GM18867 (cell line): Measurements from ENCODE around the gene ASB13.
A peak's percentile ranks its signal among the peaks of the same experiment; 100 is the strongest.
"Not testable (repeated sequence)": the region's sequence is repeated elsewhere in the genome, so short reads cannot be mapped to it uniquely, and the experiment has no call there.

Source experiments
- ATAC-seq: cut with Tn5 transposase; IDR thresholded peaks from one replicate; pipeline ENCODE4 v1.9.1; 2021; ENCODE audit warnings: mild to moderate bottlenecking, moderate library complexity; ENCODE audit not compliant: unreplicated experiment

The ASB13 gene

GRCh38 chr10:5625992-5626777, 40.2 kb downstream of the ASB13 start:
- ATAC-seq, result no peak

GRCh38 chr10:5624701-5625100, 41.7 kb downstream of the ASB13 start:
- ATAC-seq, result no peak

DNA sequence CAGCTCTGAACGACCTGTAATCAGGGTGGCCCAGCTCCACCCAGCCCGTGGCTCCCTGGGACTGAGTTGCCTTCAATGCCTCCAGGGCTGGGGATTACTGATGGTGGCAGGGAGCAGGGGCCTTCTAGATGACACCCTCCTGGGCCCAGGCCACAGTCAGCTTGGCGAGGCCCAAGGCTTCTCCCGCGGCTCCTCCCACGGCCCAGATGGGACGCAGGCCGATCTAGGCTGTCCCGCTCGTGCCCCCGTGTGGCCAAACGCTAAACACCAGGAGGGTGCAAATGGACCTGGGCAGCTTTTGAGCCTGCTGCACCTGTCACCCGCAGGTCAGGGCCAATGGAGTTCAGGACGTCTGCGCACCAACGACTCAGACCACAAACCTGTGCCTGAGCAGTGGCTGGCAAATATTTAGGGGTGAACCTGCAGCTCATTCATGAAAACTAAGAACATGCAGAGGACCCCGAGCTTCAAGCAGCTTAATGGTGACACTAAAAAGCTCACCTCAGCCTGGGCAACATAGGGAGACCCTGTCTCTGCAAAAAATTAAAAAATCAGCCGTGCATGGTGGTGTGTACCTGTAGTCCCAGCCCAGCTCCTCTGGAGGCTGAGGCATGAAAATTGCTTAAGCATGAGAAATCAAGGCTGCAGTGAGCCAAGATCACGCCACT, 43.2 kb downstream of the ASB13 start:
- peak; percentile 95 for ATAC-seq

DNA sequence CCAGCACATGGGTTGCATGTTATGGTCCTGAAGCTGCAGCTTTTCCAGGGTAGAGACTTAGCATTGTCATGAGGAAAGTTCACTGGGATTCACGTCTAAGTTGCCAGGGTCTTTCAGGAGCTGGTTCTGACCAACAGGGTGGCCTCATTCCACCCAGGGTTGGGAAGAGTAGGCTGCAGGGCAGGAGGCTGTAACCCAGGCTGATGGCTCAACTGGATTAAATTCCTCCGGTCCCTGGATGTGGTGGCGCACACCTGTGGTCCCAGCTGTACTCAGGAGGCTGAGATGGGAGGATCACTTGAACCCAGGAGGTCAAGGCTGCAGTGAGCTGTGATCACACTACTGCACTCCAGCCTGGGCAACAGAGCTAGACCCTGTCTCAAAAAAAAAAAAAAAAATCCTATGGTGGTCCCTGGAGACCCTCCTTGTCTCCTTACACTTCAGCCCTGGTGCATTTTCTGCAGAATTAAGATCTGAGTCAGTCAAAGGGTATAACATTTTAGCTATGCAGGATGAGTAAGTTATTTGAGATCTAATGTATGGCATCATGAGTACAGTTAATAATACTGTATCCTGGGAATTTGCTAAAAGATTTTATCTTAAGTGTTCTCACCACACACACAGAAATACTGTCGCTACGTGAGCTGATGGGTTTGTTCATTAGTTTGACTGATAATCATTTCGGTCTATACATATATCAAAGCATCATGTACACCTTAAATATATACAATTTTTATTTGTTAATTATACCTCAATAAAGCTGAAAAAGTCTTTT, 44.0 kb downstream of the ASB13 start:
- ATAC-seq, result no peak

DNA sequence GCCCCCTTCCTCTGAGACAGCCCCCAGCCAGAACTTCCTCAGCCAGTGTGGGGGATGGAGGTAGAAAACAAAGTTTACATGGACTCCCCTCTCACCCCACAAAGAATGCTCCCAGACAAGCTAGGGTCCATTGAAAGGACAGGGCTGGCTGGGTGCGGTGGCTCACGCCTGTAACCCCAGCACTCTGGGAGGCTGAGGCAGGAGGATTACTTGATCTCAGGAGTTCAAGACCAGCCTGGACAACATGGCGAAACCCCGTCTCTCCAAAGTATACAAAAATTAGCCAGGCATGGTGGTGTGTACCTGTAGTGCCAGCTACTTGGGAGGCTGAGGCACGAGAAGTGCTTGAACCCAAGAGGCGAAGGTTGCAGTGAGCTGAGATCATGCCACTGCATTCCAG, 45.0 kb downstream of the ASB13 start:
- ATAC-seq, result not testable (repeated sequence)

DNA sequence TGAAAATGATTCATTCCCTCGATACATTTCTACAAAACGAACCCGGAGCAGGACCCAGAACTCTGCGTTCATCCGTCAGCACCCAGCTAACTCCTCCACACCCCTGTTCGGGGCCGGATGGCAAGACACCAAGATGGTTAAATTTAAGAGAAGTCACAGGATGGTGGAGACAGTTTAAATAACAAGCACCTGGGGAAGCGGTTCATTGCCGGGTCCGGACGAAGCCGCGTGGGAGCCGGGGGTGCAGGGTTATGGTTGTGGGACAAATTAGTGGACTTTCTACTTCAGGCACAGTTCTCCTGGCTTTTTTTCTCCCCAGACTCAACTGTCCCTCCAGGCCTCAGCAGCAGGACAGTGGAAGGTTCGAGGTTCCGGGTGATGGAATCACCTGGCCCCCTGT, 45.4 kb downstream of the ASB13 start:
- no peak for ATAC-seq

DNA sequence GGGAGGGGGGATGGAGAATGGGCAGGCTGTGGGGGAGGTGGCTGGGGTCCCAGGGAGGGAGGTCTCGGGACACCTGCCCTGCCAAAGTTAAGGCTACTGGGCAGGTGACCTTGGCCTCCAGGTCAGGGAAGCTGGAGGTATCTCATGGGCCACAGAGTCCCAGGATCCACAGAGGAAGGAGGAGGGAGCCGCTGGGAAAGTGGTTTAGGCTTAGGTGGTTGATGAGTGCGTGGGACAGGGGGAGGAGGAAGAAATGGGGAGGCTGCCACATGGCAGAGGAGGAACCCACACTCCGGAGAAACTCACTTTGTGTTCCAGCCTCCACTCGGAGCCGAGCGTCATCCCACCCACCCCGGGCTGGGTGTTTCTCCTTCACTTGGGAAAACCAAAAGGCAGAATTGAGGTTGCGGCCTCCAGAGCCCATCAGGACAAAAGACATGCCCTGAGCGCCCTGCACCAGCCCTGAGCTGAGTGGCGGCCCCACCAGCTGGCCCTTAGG, 46.1 kb downstream of the ASB13 start:
- ATAC-seq, result no peak

- ATAC-seq, result no peak
Observed at GRCh38 chr10:5619362-5620211, 46.8 kb downstream of the ASB13 start.

- ATAC-seq, result no peak
Observed at GRCh38 chr10:5618829-5619228, 47.6 kb downstream of the ASB13 start.

DNA sequence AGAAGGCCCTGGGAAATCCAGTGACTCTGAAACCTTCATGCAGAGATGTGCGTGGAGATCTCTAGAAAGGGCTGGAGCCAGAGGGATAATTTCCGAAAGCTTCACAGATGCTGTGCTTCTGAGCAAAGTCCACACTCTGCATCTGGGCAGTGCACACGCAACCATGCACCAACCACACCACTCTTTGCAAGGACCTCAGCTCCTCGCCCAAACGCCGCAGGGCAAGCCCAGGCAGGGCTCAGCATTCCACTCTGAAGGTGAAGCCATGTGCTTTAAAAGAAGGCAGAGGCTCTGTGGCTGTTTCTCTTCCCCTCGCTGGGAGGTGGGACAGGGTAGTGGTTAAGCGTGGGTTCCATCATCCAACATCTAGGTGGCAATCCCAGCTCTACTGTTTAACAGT, 48.4 kb downstream of the ASB13 start:
- no peak for ATAC-seq

DNA sequence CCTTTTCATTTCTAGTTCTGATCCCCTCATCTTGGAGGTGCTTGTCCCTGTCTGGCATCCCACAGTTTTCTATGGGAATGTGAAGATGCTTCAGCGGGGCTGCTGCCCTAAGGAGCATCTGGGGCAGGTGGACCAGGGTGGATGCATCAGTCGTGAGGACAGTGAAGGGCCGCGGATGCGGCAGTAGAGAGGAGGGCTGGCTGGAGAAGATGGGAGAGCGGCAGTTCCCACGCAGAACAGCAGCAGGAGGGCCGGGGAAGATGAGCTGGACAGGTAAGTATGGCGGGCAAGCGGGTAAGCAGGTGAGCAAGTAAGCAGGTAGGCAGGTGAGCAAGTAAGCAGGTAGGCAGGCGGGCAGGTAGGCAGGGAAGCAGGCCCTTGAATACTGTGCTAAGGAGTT, 48.9 kb downstream of the ASB13 start:
- no peak for ATAC-seq

GRCh38 chr10:5616836-5617235, 49.6 kb downstream of the ASB13 start:
- ATAC-seq, result no peak

GRCh38 chr10:5616046-5616445, 50.3 kb downstream of the ASB13 start:
- ATAC-seq, result no peak

- ATAC-seq, result no peak
Observed at GRCh38 chr10:5615316-5615715, 51.1 kb downstream of the ASB13 start.

DNA sequence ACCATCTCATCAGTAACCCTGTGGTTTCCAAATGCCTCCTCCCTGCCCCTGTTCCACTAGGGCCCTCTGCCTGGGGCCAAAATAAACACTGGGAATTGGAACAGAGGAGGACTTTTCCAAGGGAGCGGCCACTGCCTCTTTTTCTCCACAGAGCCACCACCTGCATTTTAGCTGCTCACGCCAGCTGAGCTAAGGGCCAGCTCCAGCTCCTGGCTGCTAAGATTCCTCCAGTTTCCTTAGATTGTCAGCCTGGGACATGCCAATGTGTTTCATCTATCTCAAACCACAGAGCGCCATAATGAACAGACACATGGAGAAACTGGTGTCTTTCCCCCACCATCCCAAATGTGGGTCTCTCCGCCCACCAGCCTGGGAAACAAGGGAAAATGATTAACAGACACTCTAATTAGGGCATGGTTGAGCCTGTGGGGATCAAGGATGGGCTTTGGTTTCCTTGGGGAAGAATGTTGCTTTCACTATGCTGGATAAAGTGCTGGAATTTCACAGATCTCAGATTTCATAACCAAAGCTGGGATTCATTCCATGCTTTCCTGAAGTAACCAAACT, 52.2 kb downstream of the ASB13 start:
- ATAC-seq, result no peak

GRCh38 chr10:5613481-5614154, 52.8 kb downstream of the ASB13 start:
- ATAC-seq, result no peak

DNA sequence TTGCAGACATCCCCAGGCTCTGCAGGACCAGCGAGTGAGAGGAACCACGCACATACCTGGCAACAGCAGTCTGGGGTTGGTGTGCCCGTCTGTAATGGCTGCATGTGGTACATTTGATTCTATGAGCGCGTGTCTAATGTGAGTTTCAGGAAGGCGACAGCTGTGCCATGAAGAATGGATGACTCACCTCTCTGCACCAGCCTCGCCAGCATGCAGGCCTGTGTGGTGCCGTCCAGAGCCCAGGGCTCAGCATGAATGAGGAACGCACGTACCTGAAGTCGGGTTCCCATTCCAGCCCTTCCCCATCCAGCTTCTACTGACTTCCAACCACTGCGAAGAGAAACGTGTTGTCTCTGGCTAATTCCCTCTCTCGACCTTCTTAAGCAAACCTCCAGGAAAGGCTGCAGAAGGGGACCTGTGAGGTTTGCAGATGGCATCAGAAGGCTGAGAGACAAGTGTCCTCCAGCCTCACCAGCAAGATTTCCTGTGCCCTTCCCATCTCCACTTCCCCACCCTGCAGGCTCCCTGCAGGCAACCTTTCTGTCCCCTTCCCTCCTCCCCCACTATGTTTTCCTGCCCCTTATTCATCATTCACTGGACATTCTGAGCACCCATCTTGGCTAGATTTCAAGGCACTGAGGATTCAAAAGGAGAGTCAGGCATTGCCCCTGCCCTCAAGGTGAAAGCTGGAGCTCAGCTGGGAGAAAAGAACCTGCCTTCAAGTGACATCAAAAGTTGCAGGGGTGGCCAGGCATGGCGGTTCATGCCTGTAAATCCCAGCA, 54.3 kb downstream of the ASB13 start:
- no peak for ATAC-seq

DNA sequence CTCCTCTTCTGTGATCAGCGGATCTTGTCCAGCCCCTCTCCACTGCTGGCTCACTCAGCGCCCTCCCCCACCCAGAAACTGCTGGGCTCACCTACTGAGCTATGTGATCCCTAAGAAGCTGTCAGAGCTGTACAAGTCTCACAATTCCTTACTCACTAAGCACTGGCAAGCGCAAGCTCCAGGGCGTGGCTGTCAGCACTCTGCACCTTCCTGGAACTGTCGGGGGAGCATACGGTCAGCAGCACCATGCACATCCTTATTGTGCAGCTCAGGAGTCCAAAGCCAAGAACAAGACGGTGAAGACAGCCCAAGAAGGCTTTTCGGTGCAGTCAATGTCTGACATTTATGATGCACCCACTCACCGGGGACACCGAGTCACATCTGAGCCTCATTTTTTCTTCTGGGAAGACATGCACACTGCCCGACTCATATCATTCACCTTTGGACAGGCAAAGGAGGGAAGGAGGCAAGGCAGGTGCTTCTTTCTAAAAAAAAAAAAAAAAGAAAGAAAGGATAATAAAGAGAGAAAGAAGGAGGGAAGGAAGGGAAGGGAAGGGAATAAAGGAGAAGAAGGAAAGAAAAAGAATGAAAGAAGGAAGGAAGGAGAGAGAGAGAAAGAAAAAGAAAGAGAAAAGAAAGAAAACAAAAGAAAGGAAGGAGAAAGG, 56.3 kb downstream of the ASB13 start:
- no peak for ATAC-seq
